K562 (cell line): ENCODE results near the gene PRKCB. TPM values are rescaled to one million over a fixed set of nuclear protein-coding genes. Genes with fewer than 3 reads are reported as not detected.

Experiments
- GABPB1 ChIP-seq: sonication (generic); formaldehyde crosslinking; IDR thresholded peaks from 2 replicates; pipeline ENCODE4 v1.8.0; 2022; ENCODE audit warnings: mild to moderate bottlenecking, missing genetic modification reagents
- JUNB ChIP-seq: fragments of 450-650 bp; formaldehyde crosslinking; conservative IDR thresholded peaks from 2 replicates; pipeline ENCODE4 v1.4.0; 2020; ENCODE audit warnings: mild to moderate bottlenecking
- JUND ChIP-seq, 2 experiments: IDR thresholded peaks; 2 replicates in 1 of 2; 3 replicates in 1 of 2; pipeline ENCODE4 v1.6.1; 2011; ENCODE audit warnings: borderline replicate concordance in 2 of 2, low read depth in 2 of 2, low read length in 2 of 2, improper control_type of control experiment in 1 of 2, missing biosample characterization in 1 of 2, missing genetic modification characterization in 1 of 2, missing genetic modification reagents in 1 of 2
- MAZ ChIP-seq, 2 experiments: fragments of 450-650 bp in 1 of 2; sonication (generic) in 1 of 2; formaldehyde crosslinking; IDR thresholded peaks in 1 of 2; conservative IDR thresholded peaks in 1 of 2; 2 replicates each; pipeline versions ENCODE4 v1.4.0 to v1.5.0; 2020; ENCODE audit warnings: mild to moderate bottlenecking in 1 of 2, missing genetic modification reagents in 1 of 2
- PHF21A ChIP-seq: fragments of 450-650 bp; IDR thresholded peaks from 2 replicates; pipeline ENCODE4 v1.6.1; 2017; ENCODE audit warnings: low read depth, borderline replicate concordance
- RAD21 ChIP-seq, 2 experiments: fragments of 250-450 bp in 1 of 2; fragments of 450-650 bp in 1 of 2; sonication (Bioruptor Pico) in 1 of 2; formaldehyde crosslinking in 1 of 2; IDR thresholded peaks in 1 of 2; conservative IDR thresholded peaks in 1 of 2; 2 replicates each; pipeline versions ENCODE4 v1.4.0 to v1.8.0; 2020 to 2022; ENCODE audit warnings: mild to moderate bottlenecking in 2 of 2, moderate library complexity in 1 of 2
- RB1 ChIP-seq: fragments of 450-650 bp; IDR thresholded peaks from 2 replicates; pipeline ENCODE4 v1.6.1; 2017; ENCODE audit warnings: low read depth, mild to moderate bottlenecking
- RCOR1 ChIP-seq, 2 experiments: IDR thresholded peaks; 2 replicates each; pipeline ENCODE4 v1.6.1; 2012; ENCODE audit warnings: low read depth in 2 of 2, low read length in 2 of 2, borderline replicate concordance in 1 of 2, improper control_type of control experiment in 1 of 2
- SMC3 ChIP-seq: conservative IDR thresholded peaks from 2 replicates; pipeline ENCODE4 v1.6.1; 2011; ENCODE audit warnings: low read depth, low read length, improper control_type of control experiment; ENCODE audit not compliant: insufficient read depth
- STAG1 ChIP-seq: sonication (generic); formaldehyde crosslinking; IDR thresholded peaks from 2 replicates; pipeline ENCODE4 v1.5.0; 2020; ENCODE audit warnings: missing genetic modification reagents, borderline replicate concordance
- polyA plus RNA-seq, 8 experiments: library from polyadenylated mRNA; depleted of rRNA in 4 of 8; stranded (reverse) in 5 of 8; unstranded in 3 of 8; fragments of >200 nt; fragmentation: Nextera tagmentation in 2 of 8; fragmentation: Illumina TruSeq in 1 of 8; extraction: Ambion mirVana in 2 of 8; extraction: Trizol in 1 of 8; gene quantifications; 2 replicates each; pipeline versions ENCODE4 v1.2.1 to v1.2.3, GENCODE V29; 2011 to 2014; ENCODE audit warnings: inconsistent platforms in 1 of 8, missing spikeins in 1 of 8
- total RNA-seq, 7 experiments: library from RNA; depleted of rRNA in 6 of 7; stranded (reverse); fragments of >200 nt in 6 of 7; fragmentation: Illumina TruSeq in 2 of 7; extraction: Trizol in 2 of 7; gene quantifications; 2 replicates each; pipeline versions ENCODE4 v1.2.1 to v1.2.3, GENCODE V29; 2011 to 2021; ENCODE audit warnings: low replicate concordance in 1 of 7
- TF ChIP-seq, protein P1 (sequence below), 2 experiments: fragments of 450-650 bp; formaldehyde crosslinking in 1 of 2; IDR thresholded peaks; 2 replicates each; pipeline versions ENCODE4 v1.4.0 to v1.6.1; 2014 to 2020; ENCODE audit warnings: mild to moderate bottlenecking in 2 of 2, borderline replicate concordance in 1 of 2, low read depth in 1 of 2
- TF ChIP-seq, protein P2 (sequence below): fragments of 450-650 bp; IDR thresholded peaks from 2 replicates; pipeline ENCODE4 v1.6.1; 2016; ENCODE audit warnings: missing biosample characterization, missing genetic modification characterization
- TF ChIP-seq, protein P3 (sequence below), 3 experiments: IDR thresholded peaks in 2 of 3; conservative IDR thresholded peaks in 1 of 3; 2 replicates each; pipeline ENCODE4 v1.5.1; 2011 to 2012; ENCODE audit warnings: low read length in 3 of 3, mild to moderate bottlenecking in 3 of 3, control low read depth in 2 of 3, improper control_type of control experiment in 1 of 3, inconsistent platforms in 1 of 3, low read depth in 1 of 3, mixed read lengths in 1 of 3, moderate library complexity in 1 of 3; ENCODE audit not compliant: insufficient read depth in 2 of 3

PRKCB gene
- total and polyA plus RNA-seq, 9 of the 15 experiments (the other 6 are each of a cell fraction or from before 2014, with no cell fraction given) = 49.9 to 276 (median 148) TPM

DNA sequence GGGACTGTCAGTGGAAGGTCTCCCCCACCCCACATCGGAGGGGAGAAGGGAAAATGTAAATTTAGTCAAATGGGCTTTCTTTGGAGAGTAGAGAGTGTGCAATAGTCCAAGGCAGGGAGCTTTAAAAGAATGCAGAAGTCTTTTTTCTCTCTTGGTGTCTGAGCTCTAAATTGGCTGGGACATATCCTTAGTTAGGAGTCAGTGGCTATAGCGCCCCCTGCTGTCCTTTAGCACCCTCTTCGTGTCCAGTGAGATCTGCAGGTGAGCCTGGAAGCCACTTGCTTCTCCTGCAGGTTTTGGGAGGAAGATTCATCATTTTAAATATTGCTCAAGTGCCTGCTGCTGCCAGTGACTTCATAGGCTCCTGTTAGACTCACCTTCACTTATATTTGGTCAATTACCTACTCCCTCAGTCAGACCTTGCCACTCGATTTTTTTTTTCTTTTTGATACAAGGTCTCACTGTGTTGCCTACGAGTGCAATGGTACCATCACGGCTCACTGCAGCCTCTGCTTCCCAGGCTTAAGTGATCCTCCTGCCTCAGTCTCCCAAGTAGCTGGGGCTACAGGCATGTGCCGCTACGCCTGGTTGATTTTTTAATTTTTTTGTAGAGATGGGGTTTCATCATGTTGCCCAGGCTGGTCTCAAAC is 174.8 kb downstream of the PRKCB start (continued):
- TF ChIP-seq, protein P1, sequence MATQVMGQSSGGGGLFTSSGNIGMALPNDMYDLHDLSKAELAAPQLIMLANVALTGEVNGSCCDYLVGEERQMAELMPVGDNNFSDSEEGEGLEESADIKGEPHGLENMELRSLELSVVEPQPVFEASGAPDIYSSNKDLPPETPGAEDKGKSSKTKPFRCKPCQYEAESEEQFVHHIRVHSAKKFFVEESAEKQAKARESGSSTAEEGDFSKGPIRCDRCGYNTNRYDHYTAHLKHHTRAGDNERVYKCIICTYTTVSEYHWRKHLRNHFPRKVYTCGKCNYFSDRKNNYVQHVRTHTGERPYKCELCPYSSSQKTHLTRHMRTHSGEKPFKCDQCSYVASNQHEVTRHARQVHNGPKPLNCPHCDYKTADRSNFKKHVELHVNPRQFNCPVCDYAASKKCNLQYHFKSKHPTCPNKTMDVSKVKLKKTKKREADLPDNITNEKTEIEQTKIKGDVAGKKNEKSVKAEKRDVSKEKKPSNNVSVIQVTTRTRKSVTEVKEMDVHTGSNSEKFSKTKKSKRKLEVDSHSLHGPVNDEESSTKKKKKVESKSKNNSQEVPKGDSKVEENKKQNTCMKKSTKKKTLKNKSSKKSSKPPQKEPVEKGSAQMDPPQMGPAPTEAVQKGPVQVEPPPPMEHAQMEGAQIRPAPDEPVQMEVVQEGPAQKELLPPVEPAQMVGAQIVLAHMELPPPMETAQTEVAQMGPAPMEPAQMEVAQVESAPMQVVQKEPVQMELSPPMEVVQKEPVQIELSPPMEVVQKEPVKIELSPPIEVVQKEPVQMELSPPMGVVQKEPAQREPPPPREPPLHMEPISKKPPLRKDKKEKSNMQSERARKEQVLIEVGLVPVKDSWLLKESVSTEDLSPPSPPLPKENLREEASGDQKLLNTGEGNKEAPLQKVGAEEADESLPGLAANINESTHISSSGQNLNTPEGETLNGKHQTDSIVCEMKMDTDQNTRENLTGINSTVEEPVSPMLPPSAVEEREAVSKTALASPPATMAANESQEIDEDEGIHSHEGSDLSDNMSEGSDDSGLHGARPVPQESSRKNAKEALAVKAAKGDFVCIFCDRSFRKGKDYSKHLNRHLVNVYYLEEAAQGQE (IDR thresholded peaks at IDR 0.05; ENCODE audit: borderline replicate concordance) = peak; percentile 81; the same call in 1 of the 2 replicates
- TF ChIP-seq, protein P1 (CRISPR knock-in tag; IDR thresholded peaks at IDR 0.05; ENCODE audit: low read depth) = no peak
- TF ChIP-seq JUND (IDR thresholded peaks at IDR 0.05; ENCODE audit: borderline replicate concordance, low read depth, low read length) = peak; percentile 28; the same call in 1 of the 2 replicates
- TF ChIP-seq JUND (tag; IDR thresholded peaks at IDR 0.05; ENCODE audit: borderline replicate concordance, low read depth, low read length) = no peak
- peak in 1 of 2 experiments; percentile 15; a peak in 1 of 4 replicates for TF ChIP-seq RCOR1 (IDR thresholded peaks at IDR 0.05; ENCODE audit: borderline replicate concordance in 1 of 2, low read depth in 2 of 2, low read length in 2 of 2)
- peak in 1 of 2 experiments; percentile 33; a peak in 1 of 4 replicates for TF ChIP-seq MAZ (CRISPR knock-in tag; conservative IDR thresholded peaks at IDR 0.05 in 1 of 2, IDR thresholded peaks at IDR 0.05 in 1 of 2)
- TF ChIP-seq RAD21 (CRISPR knock-in tag; conservative IDR thresholded peaks at IDR 0.05 in 1 of 2, IDR thresholded peaks at IDR 0.05 in 1 of 2) = peak; percentile 87 to 89
- TF ChIP-seq, protein P2, sequence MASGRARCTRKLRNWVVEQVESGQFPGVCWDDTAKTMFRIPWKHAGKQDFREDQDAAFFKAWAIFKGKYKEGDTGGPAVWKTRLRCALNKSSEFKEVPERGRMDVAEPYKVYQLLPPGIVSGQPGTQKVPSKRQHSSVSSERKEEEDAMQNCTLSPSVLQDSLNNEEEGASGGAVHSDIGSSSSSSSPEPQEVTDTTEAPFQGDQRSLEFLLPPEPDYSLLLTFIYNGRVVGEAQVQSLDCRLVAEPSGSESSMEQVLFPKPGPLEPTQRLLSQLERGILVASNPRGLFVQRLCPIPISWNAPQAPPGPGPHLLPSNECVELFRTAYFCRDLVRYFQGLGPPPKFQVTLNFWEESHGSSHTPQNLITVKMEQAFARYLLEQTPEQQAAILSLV (tag) = no peak
- TF ChIP-seq, protein P3, sequence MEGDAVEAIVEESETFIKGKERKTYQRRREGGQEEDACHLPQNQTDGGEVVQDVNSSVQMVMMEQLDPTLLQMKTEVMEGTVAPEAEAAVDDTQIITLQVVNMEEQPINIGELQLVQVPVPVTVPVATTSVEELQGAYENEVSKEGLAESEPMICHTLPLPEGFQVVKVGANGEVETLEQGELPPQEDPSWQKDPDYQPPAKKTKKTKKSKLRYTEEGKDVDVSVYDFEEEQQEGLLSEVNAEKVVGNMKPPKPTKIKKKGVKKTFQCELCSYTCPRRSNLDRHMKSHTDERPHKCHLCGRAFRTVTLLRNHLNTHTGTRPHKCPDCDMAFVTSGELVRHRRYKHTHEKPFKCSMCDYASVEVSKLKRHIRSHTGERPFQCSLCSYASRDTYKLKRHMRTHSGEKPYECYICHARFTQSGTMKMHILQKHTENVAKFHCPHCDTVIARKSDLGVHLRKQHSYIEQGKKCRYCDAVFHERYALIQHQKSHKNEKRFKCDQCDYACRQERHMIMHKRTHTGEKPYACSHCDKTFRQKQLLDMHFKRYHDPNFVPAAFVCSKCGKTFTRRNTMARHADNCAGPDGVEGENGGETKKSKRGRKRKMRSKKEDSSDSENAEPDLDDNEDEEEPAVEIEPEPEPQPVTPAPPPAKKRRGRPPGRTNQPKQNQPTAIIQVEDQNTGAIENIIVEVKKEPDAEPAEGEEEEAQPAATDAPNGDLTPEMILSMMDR (IDR thresholded peaks at IDR 0.05 in 2 of 3, conservative IDR thresholded peaks at IDR 0.05 in 1 of 3; ENCODE audit: insufficient read depth in 2 of 3, low read depth in 1 of 3, low read length in 3 of 3) = peak; percentile 83 to 85 (median 85)
- TF ChIP-seq SMC3 = peak; percentile 85
- TF ChIP-seq GABPB1 = 0 out of 2 replicates have a peak, but pooled peaks have one; percentile 42
- peak; percentile 18; the same call in 1 of the 2 replicates for TF ChIP-seq RB1
- peak; percentile 30; the same call in 1 of the 2 replicates for TF ChIP-seq PHF21A
- TF ChIP-seq JUNB (CRISPR knock-in tag) = no peak
- peak; percentile 80 for TF ChIP-seq STAG1 (CRISPR knock-in tag)
